ENCODE measurements around the gene TMEM269.

DNA sequence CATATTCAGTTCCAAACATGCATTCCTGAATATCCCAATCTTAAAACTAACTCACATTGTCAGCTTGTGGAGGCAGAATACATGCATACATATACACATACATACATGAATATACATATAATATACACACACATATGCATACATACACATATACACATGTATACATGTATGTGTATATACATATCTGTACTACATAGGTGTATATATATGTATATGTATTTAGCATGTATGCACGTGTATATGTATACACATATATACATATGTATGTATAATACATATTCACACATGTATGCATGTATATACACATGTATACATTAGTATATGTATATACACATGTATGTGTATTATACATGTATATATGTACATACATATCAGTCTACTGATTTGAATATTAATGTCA, 60.4 kb downstream of the TMEM269 start:
- TF ChIP-seq, protein P1, sequence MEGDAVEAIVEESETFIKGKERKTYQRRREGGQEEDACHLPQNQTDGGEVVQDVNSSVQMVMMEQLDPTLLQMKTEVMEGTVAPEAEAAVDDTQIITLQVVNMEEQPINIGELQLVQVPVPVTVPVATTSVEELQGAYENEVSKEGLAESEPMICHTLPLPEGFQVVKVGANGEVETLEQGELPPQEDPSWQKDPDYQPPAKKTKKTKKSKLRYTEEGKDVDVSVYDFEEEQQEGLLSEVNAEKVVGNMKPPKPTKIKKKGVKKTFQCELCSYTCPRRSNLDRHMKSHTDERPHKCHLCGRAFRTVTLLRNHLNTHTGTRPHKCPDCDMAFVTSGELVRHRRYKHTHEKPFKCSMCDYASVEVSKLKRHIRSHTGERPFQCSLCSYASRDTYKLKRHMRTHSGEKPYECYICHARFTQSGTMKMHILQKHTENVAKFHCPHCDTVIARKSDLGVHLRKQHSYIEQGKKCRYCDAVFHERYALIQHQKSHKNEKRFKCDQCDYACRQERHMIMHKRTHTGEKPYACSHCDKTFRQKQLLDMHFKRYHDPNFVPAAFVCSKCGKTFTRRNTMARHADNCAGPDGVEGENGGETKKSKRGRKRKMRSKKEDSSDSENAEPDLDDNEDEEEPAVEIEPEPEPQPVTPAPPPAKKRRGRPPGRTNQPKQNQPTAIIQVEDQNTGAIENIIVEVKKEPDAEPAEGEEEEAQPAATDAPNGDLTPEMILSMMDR (IDR thresholded peaks at IDR 0.05; ENCODE audit: low read length): no peak
- TF ChIP-seq EZH2 (IDR thresholded peaks at IDR 0.05; ENCODE audit: borderline replicate concordance, low read length): no peak
